Tibial artery (tissue), 4 donors: ENCODE data around the gene HMGXB3.
A peak's percentile ranks its signal among the peaks of the same experiment; 100 is the strongest.

ENCODE experiments used
- DNase-seq, 2 donors: peaks; one replicate each; pipeline ENCODE4 v3.0.0-alpha.2; 2019
- H3K27ac ChIP-seq, 2 donors: fragments of 200-600 bp; sonication (generic) in 1 of 2; 1 replicate in 1 of 2; 2 replicates in 1 of 2; pipeline ENCODE4 v1.5.1; 2018 to 2019; ENCODE audit warnings: mild to moderate bottlenecking in 1 of 2
- H3K27me3 ChIP-seq, 2 donors: fragments of 200-600 bp; sonication (generic) in 1 of 2; one replicate each; pipeline versions ENCODE4 v1.5.1 to v1.6.0; 2016 to 2019
- H3K36me3 ChIP-seq, 3 donors: fragments of 200-600 bp; sonication (generic) in 2 of 3; one replicate each; pipeline ENCODE4 v1.5.1; 2016 to 2019; ENCODE audit warnings: mild to moderate bottlenecking in 2 of 3
- H3K4me1 ChIP-seq, 4 donors: fragments of 200-600 bp; sonication (generic) in 2 of 4; 1 replicate in 3 of 4; 2 replicates in 1 of 4; pipeline ENCODE4 v1.5.1; 2016 to 2019
- H3K4me3 ChIP-seq, 2 donors: fragments of 200-600 bp; sonication (generic) in 1 of 2; 1 replicate in 1 of 2; 2 replicates in 1 of 2; pipeline ENCODE4 v1.5.1; 2018 to 2019; ENCODE audit warnings: mild to moderate bottlenecking in 2 of 2
- H3K9me3 ChIP-seq, 3 donors: fragments of 200-600 bp; sonication (generic) in 1 of 3; one replicate each; pipeline ENCODE4 v1.5.1; 2016 to 2019
- intact Hi-C: fragments of 100-400 bp; cut with DNase I; formaldehyde crosslinking; loops from one replicate; pipeline ENCODE4 v1.15.0; 2023; ENCODE audit warnings: low total_unique reads
- TF ChIP-seq, protein P1 (sequence below), 2 experiments: fragments of 200-600 bp in 1 of 2; fragments of 450-650 bp in 1 of 2; IDR thresholded peaks; one replicate each; pipeline ENCODE4 v1.5.1; 2017 to 2019; ENCODE audit warnings: antibody characterized with exemption in 2 of 2, mild to moderate bottlenecking in 1 of 2, moderate library complexity in 1 of 2

Gene HMGXB3

DNA sequence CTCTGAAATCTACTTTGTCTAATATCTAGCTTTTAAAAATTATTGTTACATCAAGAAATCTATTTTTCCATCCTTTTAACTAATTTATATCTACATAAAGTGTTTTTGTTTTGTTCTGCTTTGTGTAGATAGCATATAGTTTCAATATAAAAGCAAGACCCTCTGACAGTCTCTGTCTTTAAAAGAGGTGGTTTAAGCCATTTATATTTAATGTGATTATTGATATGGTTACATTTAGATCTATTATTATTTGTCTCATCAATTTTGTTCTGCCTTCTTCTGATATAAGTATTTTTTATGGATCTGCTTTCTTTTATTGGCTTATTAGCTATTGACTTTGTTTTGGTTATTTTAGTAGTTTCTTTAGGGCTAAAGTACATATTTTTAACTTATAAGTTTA lies 16.0 kb downstream of the HMGXB3 start:
- no peak for DNase-seq
- TF ChIP-seq, protein P1, sequence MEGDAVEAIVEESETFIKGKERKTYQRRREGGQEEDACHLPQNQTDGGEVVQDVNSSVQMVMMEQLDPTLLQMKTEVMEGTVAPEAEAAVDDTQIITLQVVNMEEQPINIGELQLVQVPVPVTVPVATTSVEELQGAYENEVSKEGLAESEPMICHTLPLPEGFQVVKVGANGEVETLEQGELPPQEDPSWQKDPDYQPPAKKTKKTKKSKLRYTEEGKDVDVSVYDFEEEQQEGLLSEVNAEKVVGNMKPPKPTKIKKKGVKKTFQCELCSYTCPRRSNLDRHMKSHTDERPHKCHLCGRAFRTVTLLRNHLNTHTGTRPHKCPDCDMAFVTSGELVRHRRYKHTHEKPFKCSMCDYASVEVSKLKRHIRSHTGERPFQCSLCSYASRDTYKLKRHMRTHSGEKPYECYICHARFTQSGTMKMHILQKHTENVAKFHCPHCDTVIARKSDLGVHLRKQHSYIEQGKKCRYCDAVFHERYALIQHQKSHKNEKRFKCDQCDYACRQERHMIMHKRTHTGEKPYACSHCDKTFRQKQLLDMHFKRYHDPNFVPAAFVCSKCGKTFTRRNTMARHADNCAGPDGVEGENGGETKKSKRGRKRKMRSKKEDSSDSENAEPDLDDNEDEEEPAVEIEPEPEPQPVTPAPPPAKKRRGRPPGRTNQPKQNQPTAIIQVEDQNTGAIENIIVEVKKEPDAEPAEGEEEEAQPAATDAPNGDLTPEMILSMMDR (IDR thresholded peaks at IDR 0.05): no peak
- Histone ChIP-seq H3K36me3 (peaks cover 69 to 93% (median 86%) of the 10 kb centered on the region in 3 donors), H3K27ac (no peak overlapping the region), H3K4me3 (no peak overlapping the region), H3K27me3 (no peaks in the 10 kb centered on the region), H3K9me3 (peaks cover 0 to 9% (median 0%) of the 10 kb centered on the region in 3 donors), H3K4me1 (peaks cover 0 to 8% (median 2%) of the 10 kb centered on the region in 4 donors)
- intact Hi-C loops: no loop called here

DNA sequence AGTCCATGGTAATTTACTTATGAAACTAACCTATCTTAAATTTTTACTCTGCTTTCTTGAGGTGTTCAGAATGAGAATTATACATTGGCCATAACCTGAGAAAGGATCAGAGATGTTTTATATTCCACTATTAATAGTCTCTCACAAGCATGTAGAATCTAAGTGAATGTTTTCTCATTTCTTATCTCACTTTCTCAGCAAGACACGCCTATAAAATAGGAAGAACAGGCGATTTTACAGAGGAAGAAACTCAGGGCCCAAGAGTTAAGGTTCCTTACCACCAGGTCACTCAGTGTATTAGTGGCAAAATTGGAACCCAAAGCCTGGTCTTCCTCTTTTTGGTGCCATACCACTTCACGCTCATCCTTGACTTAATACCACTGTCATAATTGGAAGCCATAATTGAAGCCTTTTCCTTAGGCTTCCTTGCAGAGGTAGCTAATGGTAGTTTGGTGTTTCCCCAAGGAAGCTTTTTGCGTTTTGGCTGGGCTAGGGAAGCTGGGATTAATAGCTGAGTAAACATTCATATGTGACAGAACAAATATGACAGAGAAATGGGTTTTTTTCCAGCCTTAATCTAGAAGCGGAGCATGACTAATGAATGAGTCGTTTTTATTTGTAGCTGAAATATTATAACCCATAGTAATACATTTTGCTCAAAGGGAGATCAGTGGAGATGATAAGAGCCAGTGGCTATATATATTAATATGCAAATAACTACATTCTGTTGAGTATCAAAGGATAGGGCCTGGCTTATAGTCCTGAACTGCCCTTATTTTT lies 16.9 kb downstream of the HMGXB3 start:
- TF ChIP-seq, protein P1 (IDR thresholded peaks at IDR 0.05): no peak
- intact Hi-C loops: no loop called here
- no peak overlapping the region for H3K4me3 ChIP-seq
- peaks cover 63 to 89% (median 78%) of the 10 kb centered on the region in 3 donors for H3K36me3 ChIP-seq
- no peak for DNase-seq
- peaks cover 0 to 9% (median 0%) of the 10 kb centered on the region in 3 donors for H3K9me3 ChIP-seq
- no peak overlapping the region for H3K27ac ChIP-seq
- peaks cover 0 to 17% (median 6%) of the 10 kb centered on the region in 4 donors for H3K4me1 ChIP-seq
- H3K27me3 ChIP-seq: no peaks in the 10 kb centered on the region

DNA sequence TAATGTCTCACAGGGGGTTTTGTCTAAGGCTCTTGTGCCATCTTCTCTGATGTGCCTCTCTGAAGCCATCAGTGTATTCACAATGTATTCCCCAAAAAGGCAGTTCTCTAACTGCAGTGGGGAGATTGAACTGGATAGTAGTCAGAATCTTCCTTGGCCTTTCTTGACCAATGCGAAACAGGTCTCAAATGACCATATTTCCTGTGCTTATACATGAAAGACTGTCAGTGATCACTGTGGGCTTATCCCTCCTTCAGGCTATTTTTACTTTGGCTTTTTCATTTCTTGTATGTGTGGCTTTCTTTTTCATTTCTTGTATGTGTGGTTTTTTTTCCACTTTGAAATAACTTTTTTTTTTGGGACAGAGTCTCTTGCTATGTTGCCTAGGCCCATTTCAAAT lies 19.7 kb downstream of the HMGXB3 start:
- DNase-seq: no peak
- TF ChIP-seq, protein P1 (IDR thresholded peaks at IDR 0.05): no peak
- H3K4me3 ChIP-seq: no peak overlapping the region
- H3K27me3 ChIP-seq: no peaks in the 10 kb centered on the region
- H3K4me1 ChIP-seq: peaks cover 0 to 32% (median 8%) of the 10 kb centered on the region in 4 donors
- H3K9me3 ChIP-seq: peaks cover 0 to 6% (median 0%) of the 10 kb centered on the region in 3 donors
- intact Hi-C loops: no loop called here
- H3K36me3 ChIP-seq: peaks cover 46 to 86% (median 75%) of the 10 kb centered on the region in 3 donors
- no peak overlapping the region for H3K27ac ChIP-seq

DNA sequence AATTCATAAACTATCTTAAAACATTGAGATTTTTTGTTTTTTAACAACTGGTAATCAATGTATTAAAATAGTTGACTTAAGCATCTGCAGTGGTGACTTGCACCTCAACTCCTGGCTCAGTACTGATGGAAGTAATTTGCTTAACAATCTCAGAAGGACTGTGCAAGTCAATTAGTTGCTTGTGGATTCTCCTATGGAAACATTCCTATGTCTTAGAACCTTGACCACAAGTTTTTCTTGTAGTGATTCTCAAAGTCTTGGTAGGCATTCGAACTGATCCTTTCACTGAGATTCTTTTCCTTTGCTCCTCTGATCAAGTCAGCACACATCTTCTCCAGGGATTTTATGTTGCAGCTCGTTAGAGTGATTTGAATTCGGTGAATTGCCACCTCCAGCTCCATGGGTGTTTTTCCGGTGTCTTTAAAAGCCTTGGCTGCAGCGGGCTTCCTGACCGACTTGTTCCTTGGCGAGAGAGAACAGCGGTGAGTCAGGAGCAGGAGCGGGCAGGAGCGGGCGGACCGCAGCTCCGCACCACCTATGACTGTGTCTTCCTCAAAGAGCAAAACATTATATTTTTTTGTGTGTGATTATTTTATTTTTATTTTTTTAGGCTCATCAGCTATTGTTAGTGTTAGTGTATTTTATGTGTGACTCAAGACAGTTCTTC lies 21.1 kb downstream of the HMGXB3 start:
- H3K4me1 ChIP-seq: peaks cover 0 to 32% (median 8%) of the 10 kb centered on the region in 4 donors
- TF ChIP-seq, protein P1 (IDR thresholded peaks at IDR 0.05): no peak

DNA sequence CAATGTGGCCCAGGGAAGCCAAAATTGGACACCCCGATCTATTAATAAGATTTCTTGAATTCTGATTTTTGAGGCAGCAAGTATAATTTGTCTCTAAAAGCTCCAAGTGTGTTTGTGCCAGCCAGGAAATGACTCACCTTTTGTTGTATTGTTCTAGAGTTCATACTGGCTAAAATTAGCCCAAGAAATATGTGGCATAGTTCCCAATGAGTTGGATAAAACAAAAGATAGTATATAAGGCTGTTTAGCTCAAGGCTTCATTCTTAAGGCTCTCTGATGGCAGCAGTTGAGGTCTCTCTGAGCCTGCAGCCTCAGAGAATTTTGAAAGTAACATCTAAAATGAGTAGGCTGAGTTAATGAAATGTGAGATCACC lies 21.6 kb downstream of the HMGXB3 start:
- H3K36me3 ChIP-seq: peaks cover 51 to 85% (median 77%) of the 10 kb centered on the region in 3 donors

More for the DNA sequence above, 21.1 kb downstream of the HMGXB3 start:
- H3K27me3 ChIP-seq: no peaks in the 10 kb centered on the region
- peaks cover 46 to 85% (median 73%) of the 10 kb centered on the region in 3 donors for H3K36me3 ChIP-seq
- H3K9me3 ChIP-seq: no peaks in the 10 kb centered on the region
- DNase-seq: peak in 1 of 2 donors; percentile 68
- H3K27ac ChIP-seq: peak overlapping the region; percentile 34 to 37
- no peak overlapping the region for H3K4me3 ChIP-seq
- intact Hi-C loops: no loop called here

More for the DNA sequence above, 21.6 kb downstream of the HMGXB3 start:
- TF ChIP-seq, protein P1 (IDR thresholded peaks at IDR 0.05): no peak
- intact Hi-C loops: no loop called here
- H3K4me1 ChIP-seq: peaks cover 0 to 32% (median 8%) of the 10 kb centered on the region in 4 donors
- no peak for DNase-seq
- H3K4me3 ChIP-seq: no peak overlapping the region
- H3K9me3 ChIP-seq: no peaks in the 10 kb centered on the region
- no peaks in the 10 kb centered on the region for H3K27me3 ChIP-seq
- peak overlapping the region; percentile 34 to 37 for H3K27ac ChIP-seq
